ENCODE measurements around the gene PLXDC2.

PLXDC2 gene

DNA sequence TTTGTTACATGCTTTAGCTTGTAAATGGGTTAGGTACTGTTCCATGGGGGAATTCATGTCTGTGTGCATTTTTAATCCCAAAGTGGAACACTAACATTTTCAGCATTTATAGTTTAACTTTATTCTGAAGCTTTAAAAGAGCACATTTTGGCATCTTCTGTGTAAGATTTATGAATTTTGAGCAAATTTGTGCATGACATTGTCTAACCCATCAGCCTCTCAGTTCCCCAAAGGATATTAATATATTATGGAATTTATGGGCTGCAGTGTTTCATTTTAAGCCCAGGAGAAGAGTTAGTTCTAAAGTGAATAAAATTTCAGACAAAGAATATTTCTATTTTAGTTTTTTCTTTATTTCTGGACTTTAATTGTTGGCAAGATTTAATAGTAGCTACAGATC lies 421.4 kb downstream of the PLXDC2 start:
- no peak overlapping the region for H3K9ac ChIP-seq (ENCODE audit: low read depth in 1 of 2, low read length in 2 of 2)
- no peaks in the 10 kb centered on the region for H3K27me3 ChIP-seq (ENCODE audit: control insufficient read depth in 1 of 2, insufficient read depth in 2 of 2, low read length in 2 of 2)
- H3K4me1 ChIP-seq (ENCODE audit: control insufficient read depth in 1 of 2, insufficient read depth in 2 of 2, low read length in 2 of 2), result no peaks in the 10 kb centered on the region
- H3K4me3 ChIP-seq (ENCODE audit: low read depth in 1 of 2, low read length in 2 of 2), result no peak overlapping the region
- H3K9me3 ChIP-seq (ENCODE audit: control insufficient read depth in 1 of 2, low read length in 2 of 2), result no peaks in the 10 kb centered on the region
- no peaks in the 10 kb centered on the region for H3K36me3 ChIP-seq (ENCODE audit: control insufficient read depth in 1 of 2, insufficient read depth in 2 of 2, low read length in 2 of 2)
- no peak overlapping the region for H3K27ac ChIP-seq (ENCODE audit: low read depth, low read length)

DNA sequence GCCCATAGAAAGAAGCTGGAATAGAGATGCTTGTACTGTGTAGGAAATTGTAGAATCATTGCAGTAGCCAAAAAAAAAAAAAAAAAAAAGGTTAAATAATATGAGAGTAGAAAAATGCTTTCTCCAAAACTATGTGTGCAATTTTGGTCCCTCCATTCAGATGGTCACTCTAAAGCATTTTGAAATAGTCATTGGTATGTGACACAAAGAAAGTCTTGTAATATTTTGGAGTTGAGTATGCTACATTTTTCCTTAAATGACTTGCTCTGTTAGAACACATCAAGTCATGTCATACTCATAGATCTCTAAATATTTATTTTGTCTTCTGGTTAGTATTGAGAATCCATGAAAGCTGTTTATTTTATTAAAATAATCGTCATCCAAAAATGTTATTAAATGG lies 424.4 kb downstream of the PLXDC2 start:
- Histone ChIP-seq H3K36me3 (ENCODE audit: control insufficient read depth in 1 of 2, insufficient read depth in 2 of 2, low read length in 2 of 2) (peaks cover 2 to 6% of the 10 kb centered on the region in 2 donors), H3K4me3 (ENCODE audit: low read depth in 1 of 2, low read length in 2 of 2) (no peak overlapping the region), H3K9me3 (ENCODE audit: control insufficient read depth in 1 of 2, low read length in 2 of 2) (no peaks in the 10 kb centered on the region), H3K27me3 (ENCODE audit: control insufficient read depth in 1 of 2, insufficient read depth in 2 of 2, low read length in 2 of 2) (no peaks in the 10 kb centered on the region), H3K9ac (ENCODE audit: low read depth in 1 of 2, low read length in 2 of 2) (no peak overlapping the region), H3K4me1 (ENCODE audit: control insufficient read depth in 1 of 2, insufficient read depth in 2 of 2, low read length in 2 of 2) (no peaks in the 10 kb centered on the region), H3K27ac (ENCODE audit: low read depth, low read length) (no peak overlapping the region)

DNA sequence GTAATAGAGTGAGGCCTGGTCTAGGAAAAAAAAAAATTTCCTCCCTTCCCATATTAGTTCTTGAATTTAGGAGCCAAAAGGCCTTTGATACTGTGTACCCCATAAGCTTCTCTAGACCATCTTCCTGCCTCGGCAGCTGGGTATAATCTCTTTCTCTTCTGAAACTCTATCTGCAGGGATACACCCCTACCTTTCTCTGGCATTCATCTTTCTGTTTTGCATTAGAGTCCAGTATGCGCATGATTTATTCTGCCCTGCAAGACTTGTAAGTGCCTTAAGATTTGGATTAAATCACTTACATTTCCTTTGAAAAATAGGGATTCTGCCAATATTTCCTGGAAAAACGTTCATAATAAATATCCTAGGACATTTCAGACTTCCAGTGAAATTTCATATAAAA lies 431.2 kb downstream of the PLXDC2 start:
- Histone ChIP-seq H3K36me3 (ENCODE audit: control insufficient read depth in 1 of 2, insufficient read depth in 2 of 2, low read length in 2 of 2) (peaks cover 12 to 16% of the 10 kb centered on the region in 2 donors), H3K4me3 (ENCODE audit: low read depth in 1 of 2, low read length in 2 of 2) (no peak overlapping the region), H3K4me1 (ENCODE audit: control insufficient read depth in 1 of 2, insufficient read depth in 2 of 2, low read length in 2 of 2) (no peaks in the 10 kb centered on the region), H3K27ac (ENCODE audit: low read depth, low read length) (no peak overlapping the region), H3K9ac (ENCODE audit: low read depth in 1 of 2, low read length in 2 of 2) (no peak overlapping the region), H3K27me3 (ENCODE audit: control insufficient read depth in 1 of 2, insufficient read depth in 2 of 2, low read length in 2 of 2) (no peaks in the 10 kb centered on the region), H3K9me3 (ENCODE audit: control insufficient read depth in 1 of 2, low read length in 2 of 2) (no peaks in the 10 kb centered on the region)

DNA sequence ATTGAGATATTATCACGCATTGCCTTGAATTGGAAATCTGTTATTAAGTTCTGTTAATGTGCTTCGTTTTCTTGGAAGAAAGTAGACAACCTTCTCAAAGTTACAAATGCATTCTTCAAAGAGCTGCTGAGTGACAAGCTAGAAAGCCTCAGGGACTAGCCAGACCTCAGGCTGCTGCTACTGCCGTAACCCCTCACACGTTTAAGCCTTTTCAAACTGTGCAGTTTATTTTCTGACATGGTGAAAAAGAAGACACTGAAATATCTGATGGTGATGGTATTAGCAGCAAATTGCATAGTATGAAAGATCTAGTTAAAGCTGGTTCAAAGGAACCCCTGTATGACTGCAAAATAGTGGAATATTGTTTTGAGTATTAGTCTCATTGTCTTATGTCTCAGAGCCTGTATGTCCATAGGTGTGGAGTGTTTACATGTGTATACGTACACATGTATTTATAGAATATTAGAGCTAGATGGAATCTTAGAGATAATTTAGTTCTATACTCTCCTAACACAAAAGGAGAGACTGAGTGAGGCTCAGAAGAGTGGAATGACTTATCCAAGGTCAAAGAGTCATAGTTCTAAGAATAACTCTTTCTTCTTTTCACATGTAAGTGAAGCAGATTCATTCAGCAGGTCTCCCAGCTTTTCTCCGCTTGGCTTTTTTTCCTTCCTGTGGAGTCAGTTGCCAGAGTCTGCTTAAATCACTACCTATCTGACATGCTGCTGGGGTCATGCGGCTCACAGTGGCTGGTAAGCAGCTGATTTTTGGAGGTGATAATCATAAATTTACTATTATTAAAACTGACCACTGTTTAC lies 431.9 kb downstream of the PLXDC2 start:
- Histone ChIP-seq H3K9me3 (ENCODE audit: control insufficient read depth in 1 of 2, low read length in 2 of 2) (no peaks in the 10 kb centered on the region), H3K27ac (ENCODE audit: low read depth, low read length) (no peak overlapping the region), H3K36me3 (ENCODE audit: control insufficient read depth in 1 of 2, insufficient read depth in 2 of 2, low read length in 2 of 2) (peaks cover 12 to 16% of the 10 kb centered on the region in 2 donors), H3K4me1 (ENCODE audit: control insufficient read depth in 1 of 2, insufficient read depth in 2 of 2, low read length in 2 of 2) (no peaks in the 10 kb centered on the region), H3K4me3 (ENCODE audit: low read depth in 1 of 2, low read length in 2 of 2) (no peak overlapping the region), H3K9ac (ENCODE audit: low read depth in 1 of 2, low read length in 2 of 2) (no peak overlapping the region), H3K27me3 (ENCODE audit: control insufficient read depth in 1 of 2, insufficient read depth in 2 of 2, low read length in 2 of 2) (no peaks in the 10 kb centered on the region)

DNA sequence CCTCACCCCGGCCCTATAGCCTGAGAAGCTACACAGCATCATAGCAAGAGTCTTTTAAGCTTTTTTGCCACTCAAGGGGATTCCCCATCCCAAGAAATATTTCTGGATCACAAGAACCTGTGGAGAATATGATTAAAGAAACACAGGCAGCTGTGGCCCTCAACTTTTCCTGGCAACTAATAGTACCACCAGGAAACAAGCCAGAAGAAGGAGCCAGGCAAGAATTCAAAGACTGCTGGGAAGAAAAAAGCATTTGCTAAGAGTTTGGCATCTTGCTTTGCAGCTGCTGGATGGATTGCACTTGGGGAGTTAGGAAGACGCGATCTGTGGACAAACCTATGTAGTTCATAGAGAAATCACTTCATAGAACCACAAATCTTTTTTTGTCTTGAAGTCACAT lies 437.8 kb downstream of the PLXDC2 start:
- Histone ChIP-seq H3K4me3 (ENCODE audit: low read depth in 1 of 2, low read length in 2 of 2) (no peak overlapping the region), H3K9me3 (ENCODE audit: control insufficient read depth in 1 of 2, low read length in 2 of 2) (no peaks in the 10 kb centered on the region), H3K9ac (ENCODE audit: low read depth in 1 of 2, low read length in 2 of 2) (no peak overlapping the region), H3K36me3 (ENCODE audit: control insufficient read depth in 1 of 2, insufficient read depth in 2 of 2, low read length in 2 of 2) (peaks cover 5 to 6% of the 10 kb centered on the region in 2 donors), H3K4me1 (ENCODE audit: control insufficient read depth in 1 of 2, insufficient read depth in 2 of 2, low read length in 2 of 2) (no peaks in the 10 kb centered on the region), H3K27ac (ENCODE audit: low read depth, low read length) (no peak overlapping the region), H3K27me3 (ENCODE audit: control insufficient read depth in 1 of 2, insufficient read depth in 2 of 2, low read length in 2 of 2) (no peaks in the 10 kb centered on the region)

DNA sequence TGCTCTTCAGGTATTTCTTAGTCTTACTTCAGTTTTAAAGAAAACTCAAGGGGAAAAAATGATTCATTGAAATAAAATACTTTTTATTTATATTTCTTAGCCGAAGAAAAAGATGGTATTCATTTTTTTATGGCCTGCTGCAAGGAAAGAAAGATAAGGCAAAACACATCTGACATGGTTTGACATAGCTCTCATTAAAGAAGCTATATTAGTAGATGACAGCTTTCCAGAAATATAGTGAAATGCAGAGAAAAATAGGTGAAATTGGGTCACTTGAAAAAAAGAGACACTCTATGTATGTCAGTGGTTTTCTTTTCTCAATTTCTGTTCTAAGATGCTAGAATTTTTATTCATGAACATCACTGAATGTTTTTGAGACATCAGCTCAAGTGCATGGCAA lies 438.3 kb downstream of the PLXDC2 start:
- Histone ChIP-seq H3K9ac (ENCODE audit: low read depth in 1 of 2, low read length in 2 of 2) (no peak overlapping the region), H3K27me3 (ENCODE audit: control insufficient read depth in 1 of 2, insufficient read depth in 2 of 2, low read length in 2 of 2) (no peaks in the 10 kb centered on the region), H3K36me3 (ENCODE audit: control insufficient read depth in 1 of 2, insufficient read depth in 2 of 2, low read length in 2 of 2) (peaks cover under 1 to 2% of the 10 kb centered on the region in 2 donors), H3K4me1 (ENCODE audit: control insufficient read depth in 1 of 2, insufficient read depth in 2 of 2, low read length in 2 of 2) (no peaks in the 10 kb centered on the region), H3K27ac (ENCODE audit: low read depth, low read length) (no peak overlapping the region), H3K4me3 (ENCODE audit: low read depth in 1 of 2, low read length in 2 of 2) (no peak overlapping the region), H3K9me3 (ENCODE audit: control insufficient read depth in 1 of 2, low read length in 2 of 2) (no peaks in the 10 kb centered on the region)

DNA sequence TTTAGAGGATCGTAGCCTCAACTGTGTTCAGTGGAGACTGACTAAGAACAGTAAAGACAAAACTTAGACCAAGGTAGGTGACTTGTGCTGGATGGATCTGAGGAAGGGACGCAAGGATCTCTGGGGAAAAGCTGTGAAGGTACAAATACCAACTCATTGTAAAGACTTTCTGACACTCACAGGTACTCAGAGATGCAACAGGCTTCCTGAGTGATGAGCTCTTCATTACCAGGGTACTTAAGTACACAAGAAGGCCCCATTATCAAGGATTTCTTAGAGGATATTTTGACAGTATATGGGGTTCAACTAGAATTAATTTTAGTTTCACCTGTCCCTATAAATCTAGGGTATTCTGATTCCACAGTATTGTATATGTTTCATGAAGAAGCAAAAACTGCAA lies 440.7 kb downstream of the PLXDC2 start:
- Histone ChIP-seq H3K9me3 (ENCODE audit: control insufficient read depth in 1 of 2, low read length in 2 of 2) (no peaks in the 10 kb centered on the region), H3K27ac (ENCODE audit: low read depth, low read length) (no peak overlapping the region), H3K27me3 (ENCODE audit: control insufficient read depth in 1 of 2, insufficient read depth in 2 of 2, low read length in 2 of 2) (no peaks in the 10 kb centered on the region), H3K36me3 (ENCODE audit: control insufficient read depth in 1 of 2, insufficient read depth in 2 of 2, low read length in 2 of 2) (no peaks in the 10 kb centered on the region), H3K4me1 (ENCODE audit: control insufficient read depth in 1 of 2, insufficient read depth in 2 of 2, low read length in 2 of 2) (no peaks in the 10 kb centered on the region), H3K4me3 (ENCODE audit: low read depth in 1 of 2, low read length in 2 of 2) (no peak overlapping the region), H3K9ac (ENCODE audit: low read depth in 1 of 2, low read length in 2 of 2) (no peak overlapping the region)

DNA sequence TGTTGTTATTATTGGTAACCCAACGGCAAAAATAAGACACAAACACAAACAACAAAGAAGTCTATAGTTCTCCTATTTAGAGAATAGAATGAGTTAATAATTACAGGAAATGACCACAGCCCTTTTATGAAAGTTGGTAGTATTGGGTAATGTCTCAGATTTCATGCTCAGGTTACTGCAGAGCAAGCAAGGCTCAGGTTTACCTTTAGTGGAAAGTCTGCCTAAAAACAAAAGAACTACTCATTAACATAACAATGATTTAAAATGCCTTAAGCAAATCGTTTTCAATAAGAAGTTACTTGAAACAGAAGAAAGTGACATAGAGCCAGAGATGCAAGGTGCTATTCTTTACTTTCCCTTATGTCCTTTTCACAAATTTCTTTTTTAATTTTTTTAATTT lies 441.2 kb downstream of the PLXDC2 start:
- H3K27ac ChIP-seq (ENCODE audit: low read depth, low read length), result no peak overlapping the region
- H3K4me1 ChIP-seq (ENCODE audit: control insufficient read depth in 1 of 2, insufficient read depth in 2 of 2, low read length in 2 of 2), result no peaks in the 10 kb centered on the region
- no peak overlapping the region for H3K9ac ChIP-seq (ENCODE audit: low read depth in 1 of 2, low read length in 2 of 2)

DNA sequence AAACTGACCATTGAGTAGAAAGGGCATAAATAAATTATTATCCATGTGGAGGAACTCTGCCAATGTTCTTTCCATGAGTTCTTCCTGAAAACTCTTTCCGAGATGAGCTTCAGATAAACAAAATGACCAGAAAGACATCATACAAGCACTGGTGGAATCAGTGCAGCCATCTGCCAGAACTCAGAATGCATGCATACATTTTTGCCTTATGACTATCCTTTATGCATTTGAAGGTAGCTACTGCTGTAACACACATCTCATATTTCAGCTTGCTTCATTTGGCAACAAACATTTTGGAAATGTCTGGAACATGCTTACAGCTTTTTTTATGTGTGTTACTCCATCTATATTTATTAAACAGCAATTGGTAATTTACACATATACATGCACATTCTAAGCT lies 448.9 kb downstream of the PLXDC2 start:
- Histone ChIP-seq H3K27ac (ENCODE audit: low read depth, low read length) (no peak overlapping the region), H3K9ac (ENCODE audit: low read depth in 1 of 2, low read length in 2 of 2) (no peak overlapping the region), H3K36me3 (ENCODE audit: control insufficient read depth in 1 of 2, insufficient read depth in 2 of 2, low read length in 2 of 2) (no peaks in the 10 kb centered on the region), H3K27me3 (ENCODE audit: control insufficient read depth in 1 of 2, insufficient read depth in 2 of 2, low read length in 2 of 2) (no peaks in the 10 kb centered on the region), H3K4me1 (ENCODE audit: control insufficient read depth in 1 of 2, insufficient read depth in 2 of 2, low read length in 2 of 2) (no peaks in the 10 kb centered on the region), H3K4me3 (ENCODE audit: low read depth in 1 of 2, low read length in 2 of 2) (no peak overlapping the region), H3K9me3 (ENCODE audit: control insufficient read depth in 1 of 2, low read length in 2 of 2) (peaks cover 0 to 9% of the 10 kb centered on the region in 2 donors)

More for the DNA sequence above, 441.2 kb downstream of the PLXDC2 start:
- H3K9me3 ChIP-seq (ENCODE audit: control insufficient read depth in 1 of 2, low read length in 2 of 2), result peaks cover 0 to 2% of the 10 kb centered on the region in 2 donors
- no peaks in the 10 kb centered on the region for H3K36me3 ChIP-seq (ENCODE audit: control insufficient read depth in 1 of 2, insufficient read depth in 2 of 2, low read length in 2 of 2)
- no peak overlapping the region for H3K4me3 ChIP-seq (ENCODE audit: low read depth in 1 of 2, low read length in 2 of 2)
- H3K27me3 ChIP-seq (ENCODE audit: control insufficient read depth in 1 of 2, insufficient read depth in 2 of 2, low read length in 2 of 2), result no peaks in the 10 kb centered on the region

DNA sequence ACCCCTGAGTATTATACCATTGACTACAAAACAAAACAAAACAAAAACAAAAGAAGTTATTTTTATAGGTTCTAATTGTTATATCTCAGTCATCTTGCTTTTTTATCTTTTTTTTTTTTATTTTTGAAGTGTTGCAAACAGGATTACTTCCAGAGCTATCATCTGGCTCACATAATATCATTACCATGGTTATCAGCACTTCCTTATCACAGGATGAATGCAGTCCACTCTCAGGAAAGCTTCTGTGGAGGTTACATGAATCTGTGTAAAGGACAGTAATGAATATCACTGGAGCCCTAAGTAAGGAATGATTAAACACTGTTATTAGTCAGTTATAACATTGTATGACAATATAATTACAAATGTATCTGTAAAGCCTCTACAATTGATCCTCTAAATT lies 451.5 kb downstream of the PLXDC2 start:
- no peak overlapping the region for H3K27ac ChIP-seq (ENCODE audit: low read depth, low read length)
- no peak overlapping the region for H3K4me3 ChIP-seq (ENCODE audit: low read depth in 1 of 2, low read length in 2 of 2)
- no peaks in the 10 kb centered on the region for H3K4me1 ChIP-seq (ENCODE audit: control insufficient read depth in 1 of 2, insufficient read depth in 2 of 2, low read length in 2 of 2)
- H3K36me3 ChIP-seq (ENCODE audit: control insufficient read depth in 1 of 2, insufficient read depth in 2 of 2, low read length in 2 of 2), result no peaks in the 10 kb centered on the region
- no peaks in the 10 kb centered on the region for H3K27me3 ChIP-seq (ENCODE audit: control insufficient read depth in 1 of 2, insufficient read depth in 2 of 2, low read length in 2 of 2)
- H3K9me3 ChIP-seq (ENCODE audit: control insufficient read depth in 1 of 2, low read length in 2 of 2), result peaks cover 0 to 4% of the 10 kb centered on the region in 2 donors
- H3K9ac ChIP-seq (ENCODE audit: low read depth in 1 of 2, low read length in 2 of 2), result no peak overlapping the region
